Measurements from ENCODE around the gene ARHGAP4.
A peak's percentile ranks its signal among the peaks of the same experiment; 100 is the strongest.

The ARHGAP4 gene

DNA sequence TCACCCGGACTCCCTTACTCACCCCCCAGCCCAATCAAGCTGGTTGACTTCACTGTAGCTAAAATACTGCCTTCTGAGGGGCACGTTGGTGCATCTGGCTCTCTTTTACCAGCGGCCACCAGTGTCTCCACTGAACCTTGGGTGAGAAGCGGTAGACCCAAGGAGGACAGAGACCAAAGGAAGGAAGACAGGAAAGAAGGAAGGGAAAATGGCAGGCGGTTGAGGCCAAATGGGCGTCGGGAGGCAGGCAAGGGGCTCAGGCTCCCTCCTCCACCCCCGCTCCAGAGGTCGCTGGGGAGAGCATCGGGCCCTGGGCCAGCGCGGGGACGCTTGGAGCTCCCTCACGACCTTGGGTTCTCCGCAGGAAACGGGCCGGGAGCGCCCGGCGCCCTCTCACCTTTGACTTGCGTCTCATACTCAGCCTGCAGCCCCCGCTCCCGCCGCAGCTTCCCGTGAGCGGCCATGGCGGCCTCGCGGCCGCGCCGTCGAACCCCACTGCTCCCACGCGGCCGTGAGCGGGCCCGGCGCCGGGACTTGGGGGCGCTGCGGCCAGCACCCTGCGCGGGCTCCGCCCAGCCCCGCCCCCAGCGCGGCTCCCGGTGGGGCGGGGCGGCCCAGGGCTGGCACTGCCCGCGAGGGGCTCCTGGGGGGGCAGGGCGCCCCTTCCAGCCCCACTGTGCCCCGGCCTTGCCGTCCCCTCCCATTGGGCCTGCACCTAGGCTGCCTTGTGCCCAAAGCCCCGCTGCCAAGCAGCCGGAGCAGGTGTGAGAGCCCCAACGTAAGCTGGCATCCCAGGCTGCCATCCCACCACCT, at the start of gene ARHGAP4:
ARHGAP4 (minus strand) TSS at position 526 of the 813 bp plus-strand sequence; CDS start at position 464, 62 bp downstream.
- no peak for DNase-seq

DNA sequence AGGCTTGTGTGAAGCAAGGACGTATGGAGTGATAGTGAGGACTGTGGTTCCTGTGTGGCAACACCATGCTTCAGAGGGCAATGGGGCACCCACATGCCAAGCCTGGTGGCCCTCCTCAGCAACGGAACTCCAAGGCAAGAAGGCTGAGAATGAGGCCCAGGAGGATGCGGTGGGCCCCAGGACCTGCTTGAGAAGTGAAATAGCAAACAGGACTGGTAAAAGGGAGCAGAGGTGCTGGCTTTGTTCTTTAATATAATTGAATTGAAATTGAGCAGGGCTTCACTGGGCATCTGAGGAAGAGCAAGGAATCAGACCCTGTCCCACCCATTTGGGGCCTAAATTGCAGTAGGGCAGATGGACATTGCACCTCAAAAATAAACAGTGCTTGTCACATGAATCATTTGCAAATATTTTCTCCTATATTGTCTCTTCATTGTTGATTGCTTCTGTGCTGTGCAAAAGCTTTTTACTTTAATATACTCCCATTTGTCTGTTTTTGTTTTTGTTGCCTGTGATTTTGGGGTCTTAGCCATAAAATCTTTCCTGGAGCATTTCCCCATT, 48.7 kb upstream of the ARHGAP4 start:
- DNase-seq: no peak

DNA sequence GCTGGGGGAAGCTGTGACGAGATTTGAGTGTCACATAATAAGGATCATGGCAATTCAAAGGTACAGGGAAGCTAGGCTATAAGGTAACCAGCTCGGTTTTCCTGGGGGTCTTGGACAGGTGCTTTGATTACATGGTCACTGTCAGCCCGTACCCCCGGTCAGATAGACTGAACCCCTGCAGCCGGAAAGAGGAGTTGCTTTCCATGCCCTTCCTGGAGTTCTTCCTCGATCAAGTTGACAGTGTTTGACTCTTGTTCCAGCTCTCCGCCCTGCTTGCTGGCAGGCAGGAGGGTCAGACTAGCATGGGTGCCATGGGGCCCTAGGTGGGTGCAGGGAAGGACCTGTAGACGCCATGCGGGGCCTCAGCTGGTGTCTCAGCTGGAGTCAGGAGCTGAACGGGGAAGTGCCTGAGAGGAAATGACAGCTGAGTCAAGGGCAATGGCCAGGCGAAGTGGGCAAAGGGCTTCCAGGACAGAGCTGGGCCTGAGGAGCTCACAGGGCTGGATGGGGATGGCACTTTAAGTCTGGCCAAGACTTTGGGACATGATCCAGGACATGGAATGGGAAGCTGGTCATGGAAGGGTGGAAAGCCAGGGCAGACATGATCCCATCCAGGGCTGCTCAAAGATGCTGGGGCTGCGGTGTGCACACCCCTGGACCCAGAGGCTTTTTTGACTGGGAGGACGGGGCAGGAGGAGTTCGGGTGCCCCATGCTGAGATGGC, 48.1 kb upstream of the ARHGAP4 start:
- no peak for DNase-seq

DNA sequence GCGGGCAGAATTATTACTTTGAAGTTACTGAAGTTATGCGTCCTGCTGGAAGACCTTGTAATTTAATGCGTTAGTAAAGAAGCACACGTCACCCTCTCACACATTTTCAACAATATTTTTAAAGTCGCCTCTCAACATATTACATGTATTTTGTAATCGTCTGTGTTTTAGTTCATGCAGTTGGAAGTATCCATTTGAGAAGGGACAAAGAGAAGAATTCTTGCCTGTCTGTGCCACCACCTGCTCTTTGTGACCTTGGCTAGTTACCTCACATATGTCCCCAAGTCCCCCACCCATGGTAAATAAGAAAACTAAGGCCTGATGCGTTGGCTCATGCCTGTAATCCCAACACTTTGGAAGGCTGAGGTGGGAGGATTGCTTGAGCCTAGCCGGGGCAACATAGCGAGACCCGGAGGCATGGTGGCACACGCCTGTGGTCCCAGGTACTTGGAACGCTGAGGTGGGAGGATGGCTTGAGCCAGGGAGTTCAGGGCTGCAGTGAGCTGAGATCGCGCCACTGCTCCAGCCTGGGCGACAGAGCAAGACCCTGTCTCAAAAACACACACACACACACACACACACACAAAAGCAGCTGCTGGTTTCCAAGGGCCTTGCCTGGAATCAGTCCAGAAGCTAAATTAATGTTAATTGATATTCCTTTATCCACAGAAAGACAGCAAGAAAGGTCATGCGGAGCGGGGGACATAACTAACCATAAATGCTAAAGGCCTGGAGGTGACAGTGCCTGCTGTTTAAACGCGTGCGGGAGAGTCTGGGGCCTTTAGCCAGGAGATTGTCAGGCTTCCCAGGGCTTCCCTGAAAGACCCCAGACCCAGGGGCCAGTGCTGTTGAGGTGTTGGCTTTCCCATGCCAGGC, 47.3 kb upstream of the ARHGAP4 start:
- DNase-seq: no peak

DNA sequence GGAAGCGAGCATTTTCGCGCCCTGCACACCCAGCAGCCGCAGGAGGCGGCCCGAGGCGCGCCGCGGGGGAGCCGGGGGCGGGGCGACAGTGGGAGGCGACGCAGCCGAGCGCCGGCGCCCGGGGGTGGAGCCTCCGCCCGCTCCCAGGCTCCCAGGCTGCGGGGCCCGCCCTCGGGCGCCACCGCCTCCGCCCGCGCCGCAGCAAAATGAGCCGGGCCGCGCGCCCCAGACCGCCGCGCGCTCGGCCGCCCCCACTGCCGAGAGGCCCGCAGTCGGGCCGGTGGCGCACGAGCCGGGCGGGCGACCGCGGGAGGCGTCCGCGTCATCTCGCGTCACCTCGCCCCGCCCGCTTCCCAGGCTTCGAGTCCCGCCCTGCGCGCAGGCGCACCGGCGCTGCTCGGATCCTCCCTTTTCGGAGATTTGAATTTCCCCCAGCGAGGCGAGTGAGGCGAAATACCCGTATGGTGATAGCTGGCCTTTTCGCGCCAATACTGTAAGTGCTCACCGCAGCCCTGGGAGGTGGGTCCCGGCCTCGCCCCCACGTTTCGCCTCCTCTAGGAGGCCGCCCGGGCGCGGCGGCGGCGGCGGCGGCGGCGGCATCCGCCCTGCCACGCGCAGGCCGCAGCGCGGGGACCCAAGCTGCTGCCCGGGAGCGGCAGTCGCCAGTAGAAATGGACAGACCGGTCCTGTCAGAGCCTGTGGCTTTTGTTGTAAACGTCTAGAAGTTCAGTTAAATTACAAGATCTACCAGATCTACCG, 46.5 kb upstream of the ARHGAP4 start, which contains the start of gene TMEM187:
TMEM187 (plus strand) TSS at position 387 of the 759 bp plus-strand sequence. CDS start 9,309 bp downstream, outside the sequence.
- DNase-seq: peak; percentile 59 to 80

DNA sequence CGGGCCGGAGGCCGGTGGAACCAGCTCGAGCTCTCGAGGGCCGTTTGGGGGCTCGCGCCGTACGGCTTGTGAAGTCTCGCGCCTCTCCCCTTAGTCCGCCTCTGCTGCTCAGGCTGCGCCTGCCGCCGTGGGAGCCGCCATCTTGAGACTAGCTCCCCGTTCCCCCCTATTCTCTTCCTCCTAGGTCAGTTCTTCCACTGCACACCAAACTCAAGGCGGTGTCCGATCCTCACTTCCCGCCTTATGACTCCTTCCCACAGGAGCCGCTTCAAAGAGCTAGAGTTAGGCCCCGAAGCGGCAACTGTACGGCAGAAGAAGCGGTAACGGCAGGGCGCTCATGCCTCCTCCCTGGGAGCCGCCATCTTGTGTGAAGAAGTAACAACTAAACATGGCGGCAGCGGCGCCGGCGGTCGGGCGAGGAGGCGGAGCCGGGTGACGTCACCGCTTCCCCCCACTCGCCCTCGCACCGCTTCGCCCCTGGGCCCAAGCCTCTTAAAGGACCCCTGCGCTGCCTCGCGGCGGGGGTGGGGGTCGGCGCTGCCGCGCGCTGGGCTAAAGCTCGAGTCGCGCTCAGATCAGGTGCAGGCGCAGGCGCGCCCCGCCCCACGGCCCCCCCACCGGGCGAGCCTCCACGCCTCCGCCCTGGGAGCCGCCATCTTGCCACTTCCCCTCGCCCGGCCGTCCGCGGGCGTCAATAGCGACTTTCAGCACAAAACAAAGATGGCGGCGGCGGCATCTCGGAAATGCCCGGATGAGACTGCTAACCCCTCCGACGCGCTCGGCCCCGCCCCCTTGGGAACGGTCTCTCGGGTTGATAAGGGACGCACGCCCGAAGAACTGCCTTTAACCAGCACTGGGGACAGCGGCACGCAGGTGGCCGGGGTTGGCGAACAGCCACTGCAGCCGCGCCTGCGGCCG, 45.6 kb upstream of the ARHGAP4 start, which contains the start of gene HCFC1:
HCFC1 (minus strand) TSS at position 369 of the 918 bp plus-strand sequence. CDS start 978 bp downstream, outside the sequence.
- peak; percentile 83 to 84 for DNase-seq

DNA sequence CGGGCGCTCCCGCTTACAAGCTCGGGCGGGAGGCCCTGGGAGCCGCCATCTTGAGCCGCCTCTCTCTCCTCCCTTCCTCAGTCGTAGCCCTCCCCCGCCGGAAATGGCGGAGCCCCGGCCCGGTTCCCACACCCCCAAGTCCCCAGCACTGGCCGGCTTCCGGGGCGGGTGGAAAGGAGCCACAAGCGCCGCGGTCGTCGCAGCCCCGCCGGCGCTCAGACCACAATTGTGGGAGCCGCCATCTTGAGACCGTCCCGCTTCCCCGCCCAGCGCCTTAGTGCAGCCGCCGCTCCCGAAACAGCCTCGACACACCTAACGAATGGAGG, 45.0 kb upstream of the ARHGAP4 start:
- DNase-seq: peak; percentile 75 to 82

DNA sequence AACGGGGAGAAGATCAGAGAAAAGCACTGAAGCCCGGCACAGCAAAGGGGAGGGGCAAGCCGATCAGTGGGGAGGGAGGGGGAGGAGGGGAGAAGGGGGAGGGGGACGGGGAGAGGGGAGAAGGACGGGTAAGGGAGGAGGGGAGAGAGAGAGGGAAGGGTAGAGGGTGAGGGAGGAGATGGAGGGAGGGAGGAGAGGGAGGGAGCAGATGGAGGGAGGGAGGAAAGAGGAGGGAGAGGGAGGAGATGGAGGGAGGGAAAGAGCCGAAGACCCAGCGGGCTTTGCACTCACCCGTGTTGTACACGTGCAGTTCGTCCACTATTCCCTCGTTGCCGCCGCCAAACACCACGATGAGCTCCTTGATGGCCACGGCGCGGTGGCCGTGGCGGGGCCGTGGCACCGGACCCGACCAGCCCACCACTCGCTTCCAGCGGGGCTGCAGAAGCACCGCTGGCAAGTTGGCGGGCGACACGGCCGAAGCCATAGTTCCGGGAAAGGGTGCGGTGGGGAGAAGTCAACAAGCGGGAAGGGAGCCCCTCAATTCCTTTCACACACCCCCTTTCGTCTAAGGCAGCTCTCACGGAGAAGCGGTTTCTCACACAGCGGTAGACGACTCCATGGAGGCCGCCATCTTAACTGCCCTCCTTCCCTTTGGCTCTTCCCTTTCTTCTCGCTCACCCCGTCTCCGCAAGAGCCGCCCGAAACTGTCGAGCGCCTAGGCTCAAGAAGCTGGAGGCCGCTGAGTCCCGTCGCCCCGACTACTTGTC, 44.5 kb upstream of the ARHGAP4 start:
- peak in 1 of 2 donors; percentile 70 for DNase-seq

DNA sequence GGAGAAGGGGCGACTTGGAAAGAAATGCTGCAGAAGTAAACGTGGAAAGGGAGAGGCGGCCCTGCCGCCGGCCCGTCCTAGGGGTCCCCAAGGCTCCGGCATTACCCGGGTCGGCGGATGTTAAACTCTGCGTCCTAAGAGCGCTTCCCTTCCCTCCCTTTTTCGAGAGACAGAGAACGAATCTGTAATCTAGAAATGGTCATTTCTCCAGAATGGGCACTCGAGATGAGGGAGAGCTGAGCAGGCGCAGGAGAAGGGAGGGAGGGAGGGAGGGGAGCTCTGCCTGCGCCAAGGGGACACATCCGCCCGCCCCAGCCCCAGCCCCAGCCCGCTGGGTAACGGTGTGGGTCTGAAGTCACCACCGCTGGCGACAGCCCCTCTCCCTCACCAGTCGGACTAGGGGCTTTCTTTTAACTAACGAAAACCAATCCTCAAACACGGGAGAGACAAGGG, 43.9 kb upstream of the ARHGAP4 start:
- DNase-seq: peak; percentile 47 to 58

DNA sequence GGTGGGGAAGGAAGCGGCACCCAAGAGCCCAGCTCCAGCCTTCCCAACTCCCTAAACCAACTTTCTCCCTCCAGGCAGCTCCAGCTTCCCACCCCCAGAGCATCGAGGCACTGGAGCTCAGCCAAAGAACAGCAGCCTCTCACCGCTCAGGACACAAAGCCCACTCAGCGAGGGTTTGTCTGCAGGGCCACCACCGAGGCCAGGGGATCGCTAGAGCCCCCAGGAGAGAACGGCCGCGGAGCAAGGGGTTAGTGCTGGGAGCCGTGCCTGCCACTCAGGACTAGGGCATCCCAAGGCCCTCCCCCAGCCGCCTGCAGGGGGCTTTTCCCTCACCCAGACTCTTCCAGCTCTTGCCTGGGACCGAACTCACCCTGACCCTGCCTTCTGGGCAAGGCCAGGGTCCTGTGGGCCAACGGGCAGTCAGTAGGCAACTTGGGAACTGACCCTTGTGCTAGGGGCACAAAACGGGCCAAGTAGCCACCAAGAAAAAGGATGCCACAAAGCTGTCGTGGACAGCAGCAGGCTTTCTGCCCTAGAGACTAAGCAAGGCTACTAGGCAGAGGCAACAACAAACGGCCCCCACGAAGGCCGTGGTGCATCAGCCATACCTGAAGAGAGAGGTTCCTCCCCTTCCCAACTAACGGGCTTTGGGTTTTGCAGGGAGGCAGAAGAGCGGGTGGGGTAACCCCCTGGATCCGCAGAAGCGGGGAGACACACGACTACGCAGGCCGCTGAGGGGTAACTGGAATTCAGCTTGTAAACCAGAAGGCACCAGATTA, 43.2 kb upstream of the ARHGAP4 start:
- DNase-seq: no peak

DNA sequence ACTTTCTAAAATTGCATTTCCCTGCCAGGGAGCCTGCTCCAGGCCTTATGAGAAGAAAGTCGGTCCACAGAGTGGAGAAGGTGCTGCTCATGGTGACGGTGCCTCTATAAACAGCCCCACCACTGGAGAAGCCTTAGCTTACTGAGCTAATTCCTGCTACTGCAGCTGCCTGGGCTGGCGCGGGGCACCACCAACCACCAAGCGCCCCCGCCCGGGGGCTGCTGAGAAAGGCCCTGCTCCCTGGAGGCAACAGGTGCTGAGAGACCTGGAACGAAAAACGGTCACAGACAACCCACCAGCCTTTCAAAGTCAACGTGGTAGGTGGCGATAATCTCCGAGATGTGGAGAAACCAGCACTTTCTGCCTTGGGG, 42.7 kb upstream of the ARHGAP4 start:
- no peak for DNase-seq

DNA sequence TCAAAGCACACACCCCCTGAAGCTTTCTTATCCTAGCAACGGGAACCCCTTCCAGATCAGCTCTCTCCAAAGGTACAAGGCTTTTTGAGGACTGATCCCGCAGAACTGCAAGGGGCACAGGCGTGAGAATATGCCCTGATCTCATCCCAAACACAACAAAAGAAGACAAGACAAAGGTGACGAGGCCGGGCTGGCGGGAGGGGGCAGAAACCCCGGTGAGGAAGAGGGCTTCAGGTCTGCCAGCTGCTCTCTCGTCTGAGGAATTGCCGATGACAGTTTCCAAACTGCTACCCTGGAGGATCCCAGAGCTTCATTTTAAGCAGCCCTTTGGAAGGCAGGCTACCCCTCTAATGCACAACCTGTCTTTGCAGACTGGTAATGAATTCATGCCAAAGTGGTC, 42.2 kb upstream of the ARHGAP4 start:
- no peak for DNase-seq

DNA sequence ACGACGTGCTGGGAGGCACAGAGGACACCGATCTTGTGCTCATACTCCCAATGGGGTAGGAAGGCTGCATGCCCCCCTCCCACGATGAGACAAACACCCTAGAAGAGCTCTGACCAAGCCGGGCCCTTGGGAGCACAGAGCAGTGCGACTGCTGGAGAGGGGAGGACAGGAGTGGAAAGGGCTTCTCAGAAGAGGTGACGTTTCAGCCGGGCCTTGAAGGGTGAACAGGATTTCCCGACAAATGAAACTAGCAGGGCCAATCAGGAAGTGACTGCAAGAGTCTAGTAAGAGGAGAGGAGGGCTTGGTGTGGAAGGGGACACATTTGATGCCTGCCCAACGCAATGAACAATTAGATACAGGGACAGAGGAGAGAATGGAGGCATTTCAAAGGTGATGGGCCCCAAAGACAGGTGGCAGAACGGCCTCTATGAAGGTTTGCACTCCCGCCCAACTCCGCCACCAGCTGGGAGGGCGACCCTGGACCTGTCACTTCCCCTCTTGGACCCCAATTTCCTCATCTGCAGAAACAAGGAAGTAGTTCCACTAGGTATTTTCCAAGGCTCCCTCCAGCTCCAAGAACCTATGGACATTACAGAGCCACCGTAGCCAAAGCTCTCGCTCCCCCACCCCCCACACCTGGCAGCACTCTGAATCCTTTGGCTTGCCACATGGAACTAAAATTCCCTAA, 41.6 kb upstream of the ARHGAP4 start:
- DNase-seq: no peak

DNA sequence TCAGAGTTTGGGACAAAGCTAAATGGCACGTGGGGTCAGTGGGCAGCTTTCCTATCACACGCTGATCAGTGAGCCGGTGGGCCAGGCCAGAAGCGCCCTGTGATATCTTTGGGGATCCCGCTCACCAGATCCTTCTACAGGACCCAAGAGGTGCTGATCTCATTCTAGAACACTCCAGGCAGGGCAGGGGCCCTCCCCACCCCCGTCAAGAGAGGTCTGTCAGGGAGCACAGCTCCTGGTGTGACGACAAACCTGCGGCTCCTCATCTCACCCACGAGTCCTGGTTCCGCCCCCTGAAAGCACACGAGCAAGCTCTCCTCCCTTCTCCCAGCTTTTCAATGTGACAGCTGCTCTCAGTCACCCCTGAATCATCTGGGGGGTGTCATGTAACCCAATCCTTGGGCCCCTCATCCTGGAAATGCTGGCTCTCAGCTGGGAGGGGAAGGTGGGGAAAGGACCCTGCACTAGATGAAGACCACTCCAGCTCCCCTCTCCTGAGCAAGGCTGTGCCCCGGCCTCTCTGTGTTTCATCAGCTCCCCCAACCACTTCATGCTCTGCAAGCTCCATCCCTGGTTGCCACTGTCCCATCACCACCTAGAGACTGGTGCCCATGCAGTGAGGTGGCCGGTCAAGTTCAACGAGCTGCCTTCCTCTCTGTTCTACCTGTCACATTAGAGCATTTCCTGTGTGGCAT, 40.9 kb upstream of the ARHGAP4 start:
- no peak for DNase-seq

DNA sequence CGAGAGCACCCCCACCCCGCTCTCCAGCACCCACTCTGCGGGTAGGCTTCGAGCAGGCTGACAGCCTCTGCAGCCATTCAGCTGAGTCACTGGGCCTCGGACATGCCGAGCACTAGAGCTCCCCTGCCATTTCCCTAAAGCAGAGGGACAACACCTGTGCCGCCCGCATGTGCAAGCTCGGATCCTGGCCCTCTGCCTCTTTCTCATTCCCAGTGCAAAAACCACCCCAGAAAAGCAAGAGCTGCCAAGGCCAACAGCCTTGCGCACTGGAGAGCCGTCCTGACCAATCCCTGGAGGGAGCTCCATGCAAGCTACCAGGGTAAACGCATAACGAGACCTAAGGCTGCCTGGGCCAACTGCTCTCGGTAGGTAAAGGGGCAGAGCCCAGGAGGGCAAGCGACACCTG, 40.2 kb upstream of the ARHGAP4 start:
- DNase-seq: no peak

DNA sequence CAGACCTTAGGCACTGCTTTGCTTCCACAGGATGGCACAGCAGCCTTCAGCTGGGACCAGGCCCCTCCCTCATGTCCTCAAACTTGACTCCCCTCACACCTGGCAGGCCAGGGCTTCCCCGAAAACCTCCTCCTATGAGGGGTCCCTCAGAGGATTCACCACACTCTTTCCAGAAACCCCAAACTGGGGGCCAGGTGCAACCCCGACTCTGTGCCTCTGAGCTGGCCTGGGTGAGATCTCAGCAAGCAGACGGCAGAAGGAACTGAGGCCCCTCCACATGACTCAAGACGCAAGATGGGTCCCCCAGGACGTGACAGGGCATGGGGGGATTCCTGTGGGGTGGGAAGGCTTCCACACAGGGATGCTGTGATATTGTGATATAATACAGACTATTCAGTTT, 39.3 kb upstream of the ARHGAP4 start:
- no peak for DNase-seq

DNA sequence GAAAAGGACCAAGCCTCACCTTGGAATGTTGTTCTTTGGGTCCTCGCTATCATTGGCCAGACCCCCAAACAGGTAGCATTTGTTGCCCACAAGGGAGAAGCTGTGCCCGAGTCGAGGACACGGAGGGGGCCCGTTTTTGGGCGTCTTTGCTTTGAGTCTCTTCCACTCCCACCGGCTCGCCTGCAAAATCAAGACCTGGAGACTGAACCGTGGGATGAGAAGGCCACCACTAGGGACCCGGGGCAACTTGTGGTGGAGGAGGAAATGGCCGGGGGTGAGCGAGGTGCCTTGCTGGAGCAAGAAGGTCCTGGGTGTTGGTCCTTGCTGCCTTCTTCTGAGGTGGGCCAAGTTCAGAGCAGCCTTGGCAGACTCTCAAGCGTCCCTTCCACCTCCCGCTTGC, 38.0 kb upstream of the ARHGAP4 start:
- no peak for DNase-seq

DNA sequence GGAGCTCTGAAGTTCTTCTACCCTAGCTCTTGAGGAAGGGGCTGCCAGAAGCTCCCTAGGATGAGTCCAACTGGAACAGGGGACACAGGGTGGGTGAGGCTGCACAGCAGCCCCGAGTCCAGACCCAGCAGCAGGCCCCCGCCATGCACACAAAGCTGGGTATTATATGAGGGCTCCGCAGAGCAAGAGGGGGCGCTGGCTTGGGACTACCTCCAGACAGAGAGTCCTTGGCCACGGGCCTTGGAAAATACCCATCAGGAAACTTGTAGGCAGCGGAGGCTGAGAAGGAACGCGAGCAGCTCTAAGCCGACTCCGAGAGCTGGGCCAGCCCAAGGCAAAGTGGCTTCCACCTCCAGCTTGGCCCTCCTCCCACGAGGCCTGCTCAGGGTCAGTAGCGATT, 37.5 kb upstream of the ARHGAP4 start:
- DNase-seq: no peak

Data from hippocampal formation (tissue), 2 donors.